Measurements from ENCODE around the gene FADS2.
A peak's percentile ranks its signal among the peaks of the same experiment; 100 is the strongest.

The FADS2 gene

DNA sequence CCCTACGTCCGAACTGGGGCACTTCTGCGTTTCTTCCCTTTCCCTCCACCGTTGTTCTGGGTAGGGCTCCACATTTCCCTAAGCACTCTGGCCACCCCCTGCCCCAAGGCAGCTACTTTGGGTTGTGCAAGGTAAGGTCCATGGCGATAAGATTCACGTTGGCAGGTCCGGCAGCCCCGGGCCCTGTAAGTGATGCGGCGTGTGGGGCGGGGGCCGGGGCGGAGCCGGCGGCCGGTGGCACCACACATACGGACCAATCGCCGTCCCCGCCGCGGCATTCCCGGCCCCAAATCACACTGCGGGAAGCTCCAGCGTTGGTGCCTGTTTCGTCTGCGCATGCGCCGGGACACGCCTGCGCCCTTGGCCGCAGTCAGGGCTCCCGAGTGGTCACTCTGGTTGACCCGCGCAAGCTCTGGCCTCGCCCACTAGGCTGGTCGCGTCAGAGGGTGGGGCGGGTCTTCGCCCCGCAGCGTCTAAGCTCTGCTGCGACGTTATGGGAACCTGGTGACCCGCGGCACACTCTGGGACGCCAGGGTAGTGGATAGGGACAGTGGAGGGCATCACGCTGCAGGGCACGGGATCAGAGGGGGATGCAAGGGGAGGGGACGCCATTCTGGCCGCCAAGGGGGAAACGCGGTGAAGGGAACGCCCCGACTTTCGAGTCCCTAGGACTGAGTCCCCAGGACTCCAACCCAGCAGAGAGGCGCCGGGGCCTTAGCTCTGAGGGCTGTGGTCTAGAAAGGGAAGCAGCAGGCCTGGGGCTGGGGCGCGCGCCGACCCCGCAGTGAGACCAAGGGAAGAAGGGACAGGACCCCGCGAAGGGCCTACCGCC lies 12.9 kb upstream of the FADS2 start:
- DNase-seq (ENCODE audit: low read depth) = peak; percentile 68
- TF ChIP-seq, protein P1, sequence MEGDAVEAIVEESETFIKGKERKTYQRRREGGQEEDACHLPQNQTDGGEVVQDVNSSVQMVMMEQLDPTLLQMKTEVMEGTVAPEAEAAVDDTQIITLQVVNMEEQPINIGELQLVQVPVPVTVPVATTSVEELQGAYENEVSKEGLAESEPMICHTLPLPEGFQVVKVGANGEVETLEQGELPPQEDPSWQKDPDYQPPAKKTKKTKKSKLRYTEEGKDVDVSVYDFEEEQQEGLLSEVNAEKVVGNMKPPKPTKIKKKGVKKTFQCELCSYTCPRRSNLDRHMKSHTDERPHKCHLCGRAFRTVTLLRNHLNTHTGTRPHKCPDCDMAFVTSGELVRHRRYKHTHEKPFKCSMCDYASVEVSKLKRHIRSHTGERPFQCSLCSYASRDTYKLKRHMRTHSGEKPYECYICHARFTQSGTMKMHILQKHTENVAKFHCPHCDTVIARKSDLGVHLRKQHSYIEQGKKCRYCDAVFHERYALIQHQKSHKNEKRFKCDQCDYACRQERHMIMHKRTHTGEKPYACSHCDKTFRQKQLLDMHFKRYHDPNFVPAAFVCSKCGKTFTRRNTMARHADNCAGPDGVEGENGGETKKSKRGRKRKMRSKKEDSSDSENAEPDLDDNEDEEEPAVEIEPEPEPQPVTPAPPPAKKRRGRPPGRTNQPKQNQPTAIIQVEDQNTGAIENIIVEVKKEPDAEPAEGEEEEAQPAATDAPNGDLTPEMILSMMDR (IDR thresholded peaks at IDR 0.05; ENCODE audit: insufficient read depth, low read depth, low read length, missing control alignments) = no peak
- peak overlapping the region; percentile 57 for H3K4me3 ChIP-seq (ENCODE audit: low read length)

DNA sequence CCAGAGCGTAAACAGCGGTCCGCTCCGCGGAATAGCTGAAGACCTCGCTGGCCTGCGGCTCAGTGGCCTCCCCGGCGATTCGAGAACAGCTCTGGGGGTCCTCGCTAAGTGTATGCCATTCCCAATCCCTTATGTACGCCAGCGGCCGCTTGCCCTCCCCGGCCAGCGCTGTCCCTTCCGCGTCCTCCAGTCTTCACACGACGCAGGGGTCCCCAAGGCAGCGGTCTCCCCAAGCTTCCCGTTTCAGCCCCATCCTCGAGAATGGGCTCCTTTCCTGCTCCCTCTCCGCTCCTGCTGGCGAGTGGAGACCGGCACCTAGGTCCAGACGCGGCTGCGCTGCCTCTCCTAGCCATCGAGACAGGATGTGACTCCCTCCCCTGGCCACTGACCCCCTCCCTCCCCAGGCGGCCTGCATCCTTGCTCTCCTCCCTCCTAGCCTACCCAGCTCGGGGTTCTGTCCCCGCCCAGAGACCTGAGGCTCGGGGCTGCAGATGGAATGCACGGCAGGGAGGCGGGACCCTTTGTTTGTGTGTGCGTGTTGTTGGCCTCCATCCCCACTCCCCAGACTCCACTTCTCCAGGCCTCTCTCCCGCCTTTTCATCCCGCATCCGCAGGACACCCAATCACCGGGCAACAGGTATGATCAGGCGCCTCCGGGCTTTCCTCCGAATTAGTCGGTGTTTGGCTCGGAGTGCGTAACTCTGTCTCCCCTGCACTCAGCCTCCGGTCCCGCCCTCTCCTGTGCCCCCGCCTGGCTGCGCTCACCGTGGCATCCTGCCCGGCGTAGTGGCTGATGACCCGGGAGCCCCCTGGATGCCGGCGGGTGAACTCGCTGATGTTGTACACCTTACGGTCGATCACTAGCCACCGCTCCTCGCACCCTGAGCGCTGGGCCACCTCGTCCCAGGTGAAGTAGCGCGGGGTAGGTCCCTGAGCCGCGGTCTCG lies 12.0 kb upstream of the FADS2 start:
- TF ChIP-seq, protein P1 (IDR thresholded peaks at IDR 0.05; ENCODE audit: insufficient read depth, low read depth, low read length, missing control alignments) = no peak
- DNase-seq (ENCODE audit: low read depth) = peak; percentile 80
- H3K4me3 ChIP-seq (ENCODE audit: low read length) = peak overlapping the region; percentile 57

DNA sequence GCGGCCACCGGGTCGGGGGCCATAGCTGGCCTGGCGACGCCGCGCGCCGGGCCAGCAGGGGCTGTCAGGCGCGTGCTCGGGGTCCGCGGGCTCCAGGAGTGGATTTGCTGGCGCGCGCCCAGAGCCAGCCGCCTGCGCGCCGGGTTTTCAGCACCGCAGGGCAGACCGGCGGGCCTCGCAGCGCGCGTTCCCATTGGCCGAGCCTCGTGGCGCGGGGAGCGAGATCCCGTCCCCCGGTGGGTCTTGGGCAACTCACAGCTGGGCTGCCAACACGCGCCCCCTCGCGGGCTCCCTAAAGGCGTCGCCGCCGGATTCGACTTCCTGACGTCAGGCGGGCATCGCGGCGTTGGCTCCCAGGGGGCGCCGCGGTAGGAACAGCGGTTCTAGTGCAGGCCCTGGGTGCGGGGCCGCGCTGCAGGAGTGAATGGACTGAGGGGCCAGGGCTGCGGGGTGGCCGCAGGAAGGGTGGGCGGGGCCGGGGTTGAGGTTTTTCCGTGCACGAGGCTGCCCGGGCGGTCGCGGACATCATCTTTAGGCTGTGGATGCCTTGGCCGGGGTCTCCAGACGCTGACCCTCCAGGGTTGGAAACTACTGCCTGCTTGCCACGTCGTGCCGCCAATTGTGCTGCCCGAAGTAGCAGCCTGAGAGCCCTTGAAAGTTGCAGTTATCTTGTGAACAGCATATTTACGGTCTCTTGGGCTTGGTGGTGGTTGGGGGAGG lies 11.2 kb upstream of the FADS2 start, which contains the start of gene FADS1:
TSS of gene FADS1 (minus strand) at position 268 of the 720 bp plus-strand sequence. CDS start at position 194, 74 bp downstream.
- H3K4me3 ChIP-seq (ENCODE audit: low read length) = peak within 1 kb of the TSS; percentile 57
- TF ChIP-seq, protein P1 (IDR thresholded peaks at IDR 0.05; ENCODE audit: insufficient read depth, low read depth, low read length, missing control alignments) = peak; percentile 37
- DNase-seq (ENCODE audit: low read depth) = peak; percentile 84

DNA sequence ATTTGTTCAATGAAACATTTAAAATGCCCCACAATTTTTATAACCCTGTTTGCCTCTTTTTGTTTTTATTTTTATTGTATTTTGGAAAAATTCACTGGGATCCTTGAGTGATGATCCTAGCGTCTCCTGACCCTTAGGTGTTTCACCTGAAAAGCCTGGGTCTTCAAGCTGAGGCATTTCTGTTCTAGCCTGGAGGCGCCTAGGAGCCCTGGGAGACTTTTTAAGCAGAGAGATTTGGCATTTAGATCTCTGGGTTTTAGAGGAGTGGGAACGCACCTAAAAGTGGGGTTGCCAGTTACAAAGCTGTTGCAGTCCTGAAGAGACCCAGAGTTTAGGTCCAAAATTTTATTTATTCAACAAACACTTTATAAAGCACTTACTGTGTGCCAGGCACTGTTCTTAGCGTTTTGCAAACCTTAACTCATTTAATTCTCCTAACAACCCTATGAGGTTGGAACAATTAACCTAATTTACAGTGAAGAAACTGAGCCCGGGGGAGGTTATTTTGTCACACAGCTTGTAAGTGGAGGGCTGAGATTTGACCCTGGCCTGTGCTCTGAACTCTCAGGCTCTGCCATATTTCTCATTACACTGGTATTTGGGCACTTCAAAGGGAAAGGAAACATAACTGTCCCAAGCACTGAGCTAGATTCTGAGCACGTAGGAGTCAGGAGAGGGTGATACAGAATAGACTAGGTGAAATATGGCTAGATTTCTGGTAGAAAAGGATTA lies 10.5 kb upstream of the FADS2 start:
- H3K4me3 ChIP-seq (ENCODE audit: low read length) = no peak overlapping the region
- no peak for DNase-seq (ENCODE audit: low read depth)
- TF ChIP-seq, protein P1 (IDR thresholded peaks at IDR 0.05; ENCODE audit: insufficient read depth, low read depth, low read length, missing control alignments) = no peak

DNA sequence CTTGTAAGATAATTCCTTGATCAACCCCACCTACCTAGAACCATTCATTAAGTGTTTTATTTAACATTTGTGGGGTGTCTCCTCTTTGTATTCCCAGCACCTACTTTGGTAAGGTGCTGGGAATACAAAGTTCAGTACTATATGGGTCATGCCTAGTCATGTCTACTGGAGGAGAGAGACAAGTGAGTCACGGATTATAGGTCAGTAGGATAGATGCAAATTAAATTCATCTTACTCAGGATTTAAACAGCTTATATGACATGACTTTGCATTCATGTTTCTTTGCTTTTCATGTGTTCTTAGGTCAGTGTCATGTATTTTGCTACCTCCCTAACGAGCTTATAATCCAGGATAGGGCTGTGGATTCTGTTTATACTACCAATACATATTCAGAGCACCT lies 7.9 kb upstream of the FADS2 start:
- TF ChIP-seq, protein P1 (IDR thresholded peaks at IDR 0.05; ENCODE audit: insufficient read depth, low read depth, low read length, missing control alignments) = no peak
- no peak overlapping the region for H3K4me3 ChIP-seq (ENCODE audit: low read length)
- peak; percentile 88 for DNase-seq (ENCODE audit: low read depth)
